ENCODE results near the gene TP53BP2.

The TP53BP2 gene

GRCh38 chr1:223733898-223734852 lies 111.6 kb downstream of the TP53BP2 start:
- DNase-seq: no peak
- in situ Hi-C loops (cut with MboI; ENCODE audit: low pct_unique_long_range_greater_than_20kb, low sequenced_read_pairs): loop anchor here (25.0 kb wide), 1 partner anchor 603 kb away; the partner anchor contains the start of gene NVL

- in situ Hi-C loops (cut with MboI; ENCODE audit: low pct_unique_long_range_greater_than_20kb, low sequenced_read_pairs): loop anchor here (25.0 kb wide), 1 partner anchor 604 kb away; the partner anchor contains the start of gene NVL
- DNase-seq: no peak
Observed at GRCh38 chr1:223732993-223733798, 112.6 kb downstream of the TP53BP2 start.

DNA sequence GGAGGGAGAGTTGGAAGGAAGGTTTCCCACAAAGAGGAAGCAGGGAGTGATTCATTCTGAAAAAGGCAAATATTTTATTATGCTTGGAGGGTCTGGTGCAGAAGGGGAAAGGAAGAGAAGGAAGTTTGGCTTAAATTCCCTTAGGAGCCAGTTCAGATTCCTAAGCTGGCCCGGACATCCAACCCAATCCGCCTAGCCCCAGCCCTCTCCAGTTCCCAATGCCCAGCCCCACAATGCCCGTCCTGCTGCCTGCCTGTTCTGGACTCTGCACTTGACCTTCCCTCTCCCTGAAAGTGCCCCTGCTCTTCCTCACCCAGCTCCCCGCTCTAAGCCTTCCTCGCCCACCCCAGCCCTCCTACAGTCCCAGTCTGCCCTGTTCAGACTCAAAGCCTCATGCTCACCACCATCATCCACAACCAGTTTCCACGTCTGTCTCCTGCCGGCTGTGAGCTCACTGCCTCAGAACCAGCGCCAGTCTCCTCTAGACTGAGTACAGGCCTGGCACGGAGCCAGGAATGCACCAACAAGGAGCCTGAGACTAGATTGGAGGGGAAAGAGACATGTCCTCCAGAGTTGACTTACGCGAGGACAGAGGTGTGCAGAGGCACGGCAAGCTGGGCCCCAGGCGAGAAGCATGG lies 114.5 kb downstream of the TP53BP2 start:
- in situ Hi-C loops (cut with MboI; ENCODE audit: low pct_unique_long_range_greater_than_20kb, low sequenced_read_pairs): loop anchor here (25.0 kb wide), 1 partner anchor 606 kb away; the partner anchor contains the start of gene NVL
- no peak for DNase-seq

GRCh38 chr1:223730479-223731132 lies 115.1 kb downstream of the TP53BP2 start:
- in situ Hi-C loops (cut with MboI; ENCODE audit: low pct_unique_long_range_greater_than_20kb, low sequenced_read_pairs): loop anchor here (25.0 kb wide), 1 partner anchor 607 kb away; the partner anchor contains the start of gene NVL
- DNase-seq: no peak

- DNase-seq: no peak
- in situ Hi-C loops (cut with MboI; ENCODE audit: low pct_unique_long_range_greater_than_20kb, low sequenced_read_pairs): loop anchor here (25.0 kb wide), 1 partner anchor 607 kb away; the partner anchor contains the start of gene NVL
Observed at GRCh38 chr1:223729906-223730305, 115.8 kb downstream of the TP53BP2 start.
